Femur (tissue), 1 donor: ENCODE results near the gene BIRC5.

Experiments
- DNase-seq: peaks from one replicate; pipeline ENCODE4 v3.0.0-alpha.2; 2017

Gene BIRC5

GRCh38 chr17:78258323-78259191, 44.5 kb downstream of the BIRC5 start:
- peak; percentile 70 for DNase-seq

GRCh38 chr17:78259192-78259554, 45.1 kb downstream of the BIRC5 start:
- DNase-seq = no peak

- DNase-seq = peak; percentile 58
Measured at GRCh38 chr17:78263063-78263735, 49.1 kb downstream of the BIRC5 start.

DNA sequence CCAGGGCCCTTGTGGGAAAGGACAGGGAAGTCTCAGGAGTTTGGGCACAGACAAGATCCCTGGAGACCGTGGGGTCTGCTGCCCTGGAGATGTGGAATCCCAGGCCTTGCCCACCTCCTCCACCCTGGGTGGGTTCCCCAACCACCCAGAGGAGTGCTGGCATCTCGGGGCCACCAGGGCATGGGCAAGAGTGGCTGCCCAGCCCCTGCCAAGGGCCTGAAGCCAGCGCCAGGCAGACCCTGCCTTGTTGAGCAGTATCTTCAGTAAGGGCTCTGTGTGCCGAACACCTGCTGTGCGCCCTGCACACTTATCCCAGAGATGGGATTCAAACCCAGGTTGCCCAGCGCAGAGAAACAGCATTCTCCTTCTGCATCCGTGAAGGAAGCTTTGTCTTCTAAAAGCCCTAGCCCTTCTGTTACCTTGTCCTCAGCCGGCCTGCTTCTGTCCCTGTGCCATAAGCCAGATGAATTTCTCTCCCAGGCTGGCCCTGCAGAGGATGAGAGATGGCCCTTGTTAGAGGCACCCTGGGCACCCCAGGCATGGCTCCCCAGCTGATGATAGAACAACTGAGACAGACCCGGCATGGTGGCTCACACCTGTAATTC, 49.8 kb downstream of the BIRC5 start:
- DNase-seq = no peak

GRCh38 chr17:78264590-78264989, 50.5 kb downstream of the BIRC5 start:
- DNase-seq = no peak

- DNase-seq = no peak
Measured at GRCh38 chr17:78265121-78265520, 51.1 kb downstream of the BIRC5 start.

GRCh38 chr17:78266231-78266631, 52.2 kb downstream of the BIRC5 start:
- DNase-seq = no peak

GRCh38 chr17:78266771-78267170, 52.7 kb downstream of the BIRC5 start:
- DNase-seq = no peak

- no peak for DNase-seq
Measured at GRCh38 chr17:78267253-78268073, 53.4 kb downstream of the BIRC5 start.

- no peak for DNase-seq
Measured at GRCh38 chr17:78268191-78268874, 54.3 kb downstream of the BIRC5 start.

DNA sequence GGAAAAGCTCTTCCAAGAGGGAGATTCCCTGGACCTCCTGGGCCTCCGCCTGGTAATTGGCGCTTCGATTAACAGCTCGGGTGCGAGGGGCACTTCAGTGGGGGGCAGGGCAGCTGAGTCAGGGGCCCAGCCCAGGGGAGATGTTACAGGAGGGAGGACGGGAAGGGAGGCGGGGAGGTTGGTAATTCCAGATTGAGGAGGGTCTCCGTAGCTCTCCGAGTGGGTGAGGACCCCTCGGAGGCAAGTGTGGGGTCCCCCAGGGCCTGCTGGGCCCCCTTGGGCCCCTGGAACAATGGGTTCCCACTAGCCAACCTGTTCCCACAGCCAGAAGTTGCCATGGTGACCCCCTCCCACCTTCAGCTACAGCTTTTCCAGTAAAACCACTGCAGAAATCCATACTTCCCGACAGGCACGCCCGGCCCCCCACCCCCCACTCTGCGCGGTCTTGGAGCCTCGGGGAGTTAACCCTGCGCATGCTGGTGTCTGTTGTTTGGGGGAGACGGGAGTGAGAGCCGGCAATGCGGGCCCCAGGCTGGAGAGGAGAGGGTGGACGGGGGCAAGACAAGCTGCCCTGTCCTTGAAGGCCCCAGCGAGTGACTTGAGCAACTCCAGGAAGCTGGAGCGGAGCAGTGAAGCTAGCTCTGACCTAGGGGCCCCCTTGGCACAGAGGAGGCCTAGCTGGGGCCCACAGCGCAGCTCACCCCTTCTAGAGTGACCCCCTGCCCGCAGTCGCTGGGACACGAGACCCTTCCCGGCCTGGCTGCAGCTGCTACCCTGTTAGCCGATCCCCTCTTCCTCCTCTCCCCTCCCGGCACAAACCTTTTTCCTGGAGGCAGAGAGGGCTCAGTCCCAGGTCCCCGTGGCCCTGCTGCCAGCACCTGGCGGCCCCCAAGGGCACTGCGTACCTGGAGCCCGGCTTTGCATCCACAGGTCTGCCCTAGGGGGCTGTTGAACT, 55.2 kb downstream of the BIRC5 start:
- DNase-seq = peak; percentile 81

- no peak for DNase-seq
Measured at GRCh38 chr17:78269955-78270381, 55.9 kb downstream of the BIRC5 start.

DNA sequence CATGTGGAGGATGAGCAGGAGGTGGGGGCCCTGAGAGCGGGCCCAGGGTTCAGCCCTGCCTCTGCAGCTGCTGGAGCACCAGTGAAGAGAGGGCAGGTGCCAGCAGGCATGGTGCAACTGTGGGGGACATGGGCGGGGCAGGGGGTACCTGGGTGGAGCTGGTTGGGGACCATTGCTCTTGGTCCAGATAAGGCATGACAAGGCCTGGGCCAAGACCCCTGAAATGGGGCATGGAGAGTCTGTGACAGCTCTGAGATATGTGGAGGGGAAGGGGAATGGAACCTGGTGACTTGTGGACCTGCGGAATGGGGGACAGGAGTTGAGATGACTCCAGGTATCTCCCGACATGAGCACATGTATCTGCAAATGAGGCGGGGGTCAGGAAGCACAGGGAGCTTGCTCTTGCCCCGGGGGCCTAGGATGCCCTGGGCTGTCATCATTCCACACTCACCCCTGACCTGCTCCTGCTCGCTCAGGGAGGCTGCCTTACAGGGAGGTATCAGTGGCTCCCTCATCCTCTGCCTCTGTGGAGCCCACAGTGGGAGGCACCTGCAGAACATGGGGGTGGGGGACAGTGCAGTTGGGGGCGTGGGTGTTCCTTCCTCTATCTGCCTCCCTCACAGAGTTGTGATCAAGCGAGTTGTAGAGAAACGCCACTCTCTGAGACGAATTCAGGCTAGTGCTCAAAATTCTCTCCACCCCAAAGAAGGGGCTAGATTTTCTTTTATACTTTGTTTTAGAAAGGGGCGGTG, 57.5 kb downstream of the BIRC5 start:
- no peak for DNase-seq

DNA sequence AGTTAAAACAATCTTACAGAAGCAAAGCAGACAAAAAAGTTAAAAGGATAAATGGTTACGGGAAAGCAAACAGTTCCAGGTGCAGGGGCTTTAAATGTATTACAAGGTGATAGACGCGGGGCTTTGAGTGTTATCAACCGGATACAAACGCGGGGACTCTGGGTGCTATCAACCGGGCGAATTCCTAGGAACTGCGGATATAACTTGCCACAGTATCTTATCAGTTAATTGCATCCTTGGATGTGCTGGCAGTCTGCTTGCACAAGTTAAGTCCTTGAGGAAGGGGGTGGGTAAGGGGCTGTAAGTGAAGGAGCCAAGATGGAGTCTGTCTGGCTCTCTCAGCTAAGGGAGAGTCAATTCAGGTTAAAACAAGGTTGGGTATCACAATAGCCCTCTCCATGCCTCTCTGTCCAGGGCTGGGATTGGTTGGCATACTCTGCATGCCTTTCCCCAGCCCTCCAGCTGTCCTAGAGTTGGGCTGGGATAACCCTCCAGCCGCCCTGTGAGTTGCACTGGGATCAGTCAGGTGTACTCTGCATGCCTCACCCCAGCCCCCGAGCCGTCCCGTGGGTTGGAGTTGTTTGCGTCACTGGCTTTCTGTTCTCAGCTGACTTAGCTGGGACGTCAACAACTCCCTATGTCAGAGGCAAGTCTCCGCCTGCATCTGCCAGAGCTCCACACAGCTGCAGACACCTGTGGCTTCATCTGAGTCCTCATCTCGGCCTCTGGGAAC, 58.3 kb downstream of the BIRC5 start:
- DNase-seq = peak; percentile 65

- no peak for DNase-seq
Measured at GRCh38 chr17:78272914-78273258, 58.8 kb downstream of the BIRC5 start.

- no peak for DNase-seq
Measured at GRCh38 chr17:78273813-78274212, 59.8 kb downstream of the BIRC5 start.
